NCI-H1930 (cell line): ENCODE measurements around the gene CEP68.
A peak's percentile ranks its signal among the peaks of the same experiment; 100 is the strongest.
"Not testable (repeated sequence)": the region's sequence is repeated elsewhere in the genome, so short reads cannot be mapped to it uniquely, and the experiment has no call there.

Source experiments
- DNase-seq, 2 experiments: peaks; one replicate each; lab custom pipeline; 2025; lab: John Stamatoyannopoulos, UW

Gene CEP68

DNA sequence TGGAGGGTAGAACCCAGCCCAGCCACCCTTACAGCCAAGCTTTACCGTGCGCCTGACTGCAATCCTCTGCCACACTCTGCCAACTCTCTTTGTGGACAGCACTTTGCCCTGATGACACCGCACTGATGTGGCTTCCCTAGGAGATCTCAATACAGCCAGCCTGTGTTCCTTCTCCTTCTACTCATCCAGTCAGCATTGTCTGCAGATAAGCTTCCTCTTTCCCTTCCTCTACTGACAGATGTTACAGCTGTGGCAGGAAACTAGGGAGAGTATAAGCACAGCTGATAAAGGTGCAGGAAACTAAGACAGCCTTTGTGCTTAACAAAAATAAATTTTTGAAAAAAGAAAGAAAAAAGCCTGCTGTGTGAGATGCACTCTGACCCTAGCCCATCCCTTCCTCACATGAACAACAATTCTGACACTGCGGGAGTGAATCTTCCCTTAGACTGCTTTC, 25.0 kb downstream of the CEP68 start:
- DNase-seq: no peak

DNA sequence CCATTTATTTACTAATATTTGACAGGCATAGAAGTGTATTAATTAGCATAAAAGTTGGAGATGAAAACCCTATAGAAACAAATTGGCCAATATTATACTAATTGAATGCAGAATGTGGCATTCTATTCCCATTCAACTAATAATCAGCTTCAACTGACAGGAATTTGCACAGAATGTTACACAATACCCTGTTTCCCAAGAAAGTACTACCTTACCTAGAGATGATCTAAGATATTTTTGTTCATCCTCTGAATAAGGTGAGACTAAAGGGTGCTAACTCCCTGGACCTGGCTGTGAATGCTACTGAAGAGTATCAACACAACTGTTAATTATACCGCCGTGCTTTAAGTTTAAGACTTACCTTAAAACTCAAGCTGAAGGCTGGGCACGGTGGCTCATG, 28.9 kb downstream of the CEP68 start:
- DNase-seq: no peak

DNA sequence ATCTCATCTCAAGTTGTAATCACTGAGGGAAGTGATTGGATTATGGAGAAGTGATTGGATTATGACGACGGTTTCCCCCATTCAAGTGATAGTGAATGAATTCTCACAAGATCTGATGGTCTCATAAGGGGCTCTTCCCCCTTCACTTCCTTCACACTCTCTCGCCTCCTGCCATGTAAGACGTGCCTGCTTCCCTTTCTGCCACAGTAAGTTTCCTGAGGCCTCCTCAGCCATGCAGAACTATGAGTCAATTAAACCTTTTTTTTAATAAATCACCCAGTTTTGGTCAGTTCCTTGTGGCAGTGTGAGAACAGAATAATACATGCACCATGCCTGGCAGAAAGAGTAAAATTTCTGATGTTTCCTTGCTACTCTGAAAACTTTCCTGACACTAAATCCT, 36.6 kb downstream of the CEP68 start:
- DNase-seq: no peak

DNA sequence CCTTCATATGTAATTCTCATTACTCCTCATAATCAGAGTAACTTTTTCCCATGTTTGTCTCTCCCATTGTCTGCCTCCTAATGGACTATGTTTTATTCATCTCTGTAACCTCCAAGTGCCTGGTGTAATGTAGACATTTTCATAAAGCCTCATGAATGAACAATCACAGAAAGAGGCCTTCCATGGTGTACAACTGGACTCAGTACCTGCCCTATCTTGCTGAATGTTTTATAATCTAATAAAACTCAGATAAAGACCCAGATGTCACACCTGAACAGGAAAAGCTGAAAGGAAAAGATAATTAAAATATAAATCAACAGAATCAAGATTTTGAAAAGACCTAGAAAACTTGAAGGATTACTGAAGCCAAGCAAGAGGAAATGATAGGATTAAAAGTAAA, 37.0 kb downstream of the CEP68 start:
- no peak for DNase-seq

DNA sequence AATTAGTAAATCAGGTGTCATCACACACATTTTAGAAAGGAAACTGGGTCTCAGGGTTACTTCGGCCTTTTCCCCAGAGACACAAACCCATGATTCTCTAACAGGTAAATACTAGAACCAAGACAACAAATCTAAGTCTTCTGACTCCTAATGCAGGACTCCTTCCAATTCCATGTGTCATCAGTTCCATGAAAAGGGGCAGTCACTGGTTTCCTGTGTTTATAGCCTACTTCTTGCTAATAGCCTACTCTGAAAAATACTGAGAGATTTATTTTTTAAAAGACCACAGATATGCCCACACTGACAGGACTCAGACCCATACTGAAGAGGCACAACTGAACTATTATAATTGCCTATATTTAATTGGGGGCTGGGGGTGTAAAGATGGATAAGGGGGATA, 40.7 kb downstream of the CEP68 start:
- no peak for DNase-seq

DNA sequence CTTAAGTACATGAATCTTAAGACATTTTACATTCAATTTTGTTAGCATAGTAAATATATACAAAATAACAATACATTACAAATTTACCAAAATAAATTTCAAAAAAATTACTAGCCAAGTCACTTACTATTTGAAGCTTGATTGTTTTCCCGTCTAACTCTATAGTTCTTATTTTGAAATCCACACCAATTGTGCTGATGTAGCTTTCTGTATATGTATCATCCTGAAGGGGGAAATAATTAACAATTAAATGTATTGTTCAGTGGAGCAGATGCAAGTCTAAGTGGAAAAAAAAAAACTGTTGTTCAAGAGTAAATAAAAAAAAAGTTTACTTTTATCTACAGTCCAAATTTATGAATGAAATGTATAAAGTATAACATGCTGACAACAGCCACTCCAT, 41.6 kb downstream of the CEP68 start:
- DNase-seq: no peak

DNA sequence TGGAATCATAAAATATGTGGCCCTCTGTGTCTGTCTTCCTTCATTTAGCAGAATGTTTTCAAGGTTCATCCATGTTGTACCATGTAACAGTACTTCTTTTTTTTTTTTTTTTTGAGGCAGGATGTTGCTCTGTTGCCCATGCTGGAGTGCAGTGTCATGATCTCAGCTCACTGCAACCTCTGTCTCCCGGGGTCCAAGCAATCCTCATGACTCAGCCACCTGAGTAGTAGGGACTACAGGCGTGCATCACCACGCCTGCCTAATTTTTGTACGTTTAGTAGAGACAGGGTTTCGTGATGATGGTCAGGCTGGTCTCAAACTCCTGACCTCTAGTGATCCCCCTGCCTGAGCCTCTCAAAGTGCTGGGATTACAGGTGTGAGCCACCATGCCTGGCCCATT, 42.5 kb downstream of the CEP68 start:
- no peak for DNase-seq

DNA sequence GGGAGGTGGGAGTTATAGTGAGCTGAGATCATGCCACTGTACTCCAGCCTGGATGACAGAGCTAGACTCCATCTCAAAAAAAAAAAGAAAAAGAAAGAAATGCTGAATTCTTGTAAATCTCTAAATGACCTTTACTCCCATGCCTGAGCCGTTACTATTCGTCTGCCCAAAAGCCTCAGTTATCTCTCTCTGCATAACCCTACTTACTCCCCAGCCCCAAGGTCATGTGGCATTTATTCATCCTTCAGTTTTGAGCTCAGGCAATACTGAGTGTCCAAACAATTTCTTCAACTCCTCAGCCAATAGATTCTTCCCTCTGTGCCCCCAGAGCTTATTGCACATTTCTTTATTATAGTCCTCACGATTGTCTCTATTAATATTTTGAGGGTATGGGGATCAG, 44.9 kb downstream of the CEP68 start:
- no peak for DNase-seq

DNA sequence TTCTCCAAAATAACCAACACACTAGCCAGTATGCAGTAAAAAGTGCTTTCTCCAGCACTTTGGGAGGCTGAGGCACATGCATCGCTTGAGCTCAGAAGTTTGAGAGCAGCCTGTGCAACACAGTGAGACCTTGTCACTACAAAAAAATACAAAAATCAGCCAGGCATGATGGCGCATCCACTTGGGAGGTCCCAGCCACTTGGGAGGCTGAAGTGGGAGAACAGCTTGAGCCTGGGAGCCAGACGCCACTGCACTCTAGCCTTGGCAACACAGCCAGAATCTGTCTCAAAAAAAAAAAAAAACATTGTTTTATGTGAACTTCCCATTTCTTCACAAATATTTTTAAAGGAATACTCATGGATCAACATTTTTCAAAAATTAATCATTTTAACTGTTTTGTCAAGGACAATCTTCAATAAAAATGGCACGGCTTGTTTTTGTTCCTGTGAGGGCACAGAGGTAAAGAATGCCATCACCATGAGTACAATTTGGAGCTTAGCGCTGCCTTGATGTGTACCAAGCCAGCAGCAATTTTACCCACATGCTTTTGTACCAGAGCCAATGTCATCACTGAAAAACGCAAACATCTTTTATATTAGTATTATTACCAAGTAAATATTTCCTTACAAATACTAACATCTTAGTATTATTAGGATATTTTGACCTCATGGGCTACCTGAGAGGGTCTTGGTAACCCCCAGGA, 46.9 kb downstream of the CEP68 start:
- DNase-seq: no peak

DNA sequence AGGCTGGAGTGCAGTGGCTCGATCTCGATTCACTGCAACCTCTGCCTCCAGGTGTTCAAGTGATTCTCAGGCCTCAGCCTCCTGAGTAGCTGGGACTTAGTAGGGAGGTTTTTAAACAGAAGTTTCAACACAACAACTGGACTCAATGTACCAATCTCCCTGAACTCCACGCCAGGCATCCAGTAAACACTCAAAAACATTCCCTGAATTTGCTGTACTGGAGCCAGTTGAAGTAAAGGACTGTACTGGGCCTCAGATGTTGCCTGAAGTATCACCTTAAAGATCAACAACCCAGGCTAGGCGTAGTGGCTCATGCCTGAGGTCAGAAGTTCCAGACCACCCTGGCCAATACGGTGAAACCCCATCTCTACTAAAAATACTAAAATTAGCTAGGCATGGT, 51.3 kb downstream of the CEP68 start:
- no peak for DNase-seq

DNA sequence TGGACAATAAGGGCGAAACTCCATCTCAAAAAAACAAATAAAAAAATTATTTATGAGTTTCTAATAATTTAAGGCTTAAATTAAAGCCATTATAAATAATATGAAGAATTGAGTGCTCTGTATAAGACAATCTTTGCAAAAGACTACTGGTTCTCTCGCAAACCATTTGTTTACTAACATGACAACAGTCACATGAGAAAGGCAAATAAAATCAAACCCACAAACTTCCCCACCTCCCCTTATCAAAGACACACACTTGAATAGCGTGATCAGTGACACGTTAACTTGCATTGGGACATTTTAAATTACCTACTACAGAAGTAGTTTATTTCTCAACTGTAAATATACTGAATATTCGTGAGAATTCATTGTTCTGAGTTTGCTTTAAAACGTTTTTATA, 52.6 kb downstream of the CEP68 start:
- no peak for DNase-seq

DNA sequence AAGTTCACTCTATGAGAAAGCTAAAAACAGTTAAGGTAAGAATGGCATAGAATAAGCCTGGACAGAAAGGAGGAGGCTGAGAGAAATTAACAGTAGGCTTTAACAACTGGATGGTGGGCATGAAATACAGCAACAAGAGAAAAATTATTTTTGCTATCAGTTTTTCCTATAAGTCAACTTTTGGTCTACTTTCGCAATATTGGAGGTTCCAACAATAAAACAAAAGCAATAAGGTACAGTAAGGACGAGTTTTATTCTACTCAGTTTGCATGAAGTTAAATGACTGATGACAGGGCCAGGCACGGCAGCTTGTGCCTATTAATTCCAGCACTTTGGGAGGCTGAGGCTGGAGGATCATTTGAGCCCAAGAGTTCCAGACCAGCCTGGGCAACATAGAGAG, 56.4 kb downstream of the CEP68 start:
- DNase-seq: no peak

DNA sequence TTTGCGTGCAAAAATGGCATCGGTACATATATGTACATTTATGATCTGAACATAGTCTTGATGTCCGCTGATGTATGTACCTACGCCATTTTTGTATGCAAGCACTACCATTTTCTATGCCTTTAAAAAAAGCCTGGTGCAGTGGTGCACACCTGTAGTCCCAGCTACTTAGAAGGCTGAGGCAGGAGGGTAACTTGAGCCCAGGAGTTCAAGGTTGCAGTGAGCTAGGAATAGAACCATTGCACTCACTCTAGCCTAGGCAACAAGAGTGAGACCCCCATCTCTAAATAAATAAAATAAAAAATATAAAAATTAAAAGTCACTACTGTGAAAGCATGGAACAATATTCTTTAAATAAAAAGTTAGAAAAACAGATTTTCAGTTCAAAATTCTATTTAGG, 57.0 kb downstream of the CEP68 start:
- no peak for DNase-seq

DNA sequence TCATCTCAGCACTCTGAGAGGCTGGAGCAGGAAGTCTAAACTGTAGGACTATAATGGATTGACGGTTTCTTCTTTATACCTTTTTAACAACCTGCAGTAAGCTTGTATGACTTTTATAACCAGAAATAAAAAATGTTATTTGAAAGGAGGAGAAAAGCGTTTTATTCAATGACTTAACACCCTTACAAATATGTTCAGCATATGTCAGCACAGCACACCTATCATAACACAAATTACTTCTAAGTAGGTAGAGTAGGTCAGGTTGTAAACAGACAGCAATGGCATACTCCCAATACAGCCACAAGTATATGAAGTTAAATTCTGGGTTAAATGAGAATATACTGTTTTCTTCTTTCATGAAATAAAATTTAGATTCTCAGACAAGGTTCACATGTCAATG, 57.6 kb downstream of the CEP68 start:
- DNase-seq: no peak

DNA sequence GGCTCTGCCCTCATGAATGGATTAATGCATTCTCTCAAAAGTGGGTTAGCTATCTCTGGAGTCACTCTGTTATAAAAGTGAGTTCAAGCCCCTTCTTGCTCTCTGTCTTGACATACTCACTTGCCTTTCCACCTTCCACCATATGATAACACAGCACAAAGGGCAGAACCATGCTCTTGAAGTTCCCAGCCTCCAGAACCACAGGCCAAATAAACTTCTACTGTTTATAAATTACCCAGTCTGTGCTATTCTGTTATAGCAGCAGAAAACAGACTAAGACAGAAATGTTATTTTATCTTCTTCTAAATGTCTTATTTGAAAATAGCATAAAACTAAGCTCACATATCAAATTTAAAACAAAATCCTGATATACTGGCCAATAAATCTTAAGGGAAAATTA, 58.7 kb downstream of the CEP68 start:
- no peak for DNase-seq

DNA sequence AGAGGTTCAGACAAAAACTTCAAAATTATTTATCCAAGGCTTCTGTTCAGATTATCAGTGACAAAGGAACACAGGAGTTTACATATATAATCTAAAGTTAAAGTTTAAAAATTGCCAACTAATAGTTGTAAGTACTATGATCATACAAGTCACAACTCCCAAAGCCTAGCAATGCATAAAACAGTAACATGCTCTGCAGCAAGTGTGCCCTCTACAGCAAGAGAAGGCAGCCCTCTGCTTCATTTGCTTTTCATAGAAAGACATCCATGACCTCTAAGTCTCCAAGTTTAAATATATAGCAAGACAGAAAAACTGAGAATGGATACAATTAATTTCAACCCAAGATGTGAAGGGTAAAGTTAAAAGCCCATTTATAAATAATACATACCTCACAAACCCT, 60.4 kb downstream of the CEP68 start:
- DNase-seq: no peak

DNA sequence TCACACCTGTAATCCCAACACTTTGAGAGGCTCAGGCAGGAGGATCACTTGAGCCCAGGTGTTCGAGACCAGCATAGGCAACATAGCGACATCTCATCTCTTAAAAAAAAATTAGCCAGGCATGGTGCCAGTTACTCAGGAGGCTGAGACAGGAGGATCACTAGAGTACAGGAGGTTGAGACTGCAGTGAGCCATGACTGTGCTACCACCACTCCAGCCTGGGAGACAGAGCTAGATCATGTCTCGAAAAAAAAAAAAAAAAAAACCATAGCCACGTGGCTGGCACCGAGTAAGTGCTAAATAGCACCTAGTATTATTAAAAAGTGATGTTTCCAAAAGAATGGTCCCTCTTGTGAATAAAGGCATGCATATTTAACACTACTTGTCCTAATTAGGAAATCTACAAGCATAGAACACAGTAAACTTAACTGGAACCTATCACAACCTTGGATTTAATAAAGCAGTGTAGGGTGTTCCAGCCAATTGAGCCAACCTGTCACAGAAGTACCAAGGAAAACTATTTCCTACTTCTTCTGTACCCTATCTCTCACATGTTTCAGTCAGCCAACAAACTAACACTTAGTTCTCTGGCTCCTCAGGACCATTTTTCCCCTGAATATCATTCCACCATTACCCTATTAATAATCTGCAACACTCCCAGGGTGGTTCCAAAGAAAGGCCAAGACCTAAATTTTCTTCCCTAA, 64.9 kb downstream of the CEP68 start:
- no peak for DNase-seq

DNA sequence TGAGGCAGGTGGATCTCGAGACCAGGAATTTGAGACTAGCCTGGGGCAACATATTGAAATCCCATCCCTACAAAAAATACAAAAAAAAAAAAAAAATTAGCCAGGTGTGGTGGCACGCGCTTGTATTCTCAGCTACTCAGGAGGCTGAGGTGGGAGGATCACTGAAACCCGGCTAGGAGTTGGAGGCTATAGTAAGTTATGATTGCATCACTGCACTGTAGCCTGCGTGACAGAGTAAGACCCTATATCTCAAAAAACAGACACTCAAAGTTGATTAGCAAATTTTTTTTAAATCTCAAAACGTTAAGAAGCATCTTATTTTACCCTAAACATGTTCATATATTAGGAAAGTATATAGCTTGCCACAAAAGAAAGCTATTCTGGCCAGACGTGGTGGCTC, 66.1 kb downstream of the CEP68 start:
- no peak for DNase-seq

DNA sequence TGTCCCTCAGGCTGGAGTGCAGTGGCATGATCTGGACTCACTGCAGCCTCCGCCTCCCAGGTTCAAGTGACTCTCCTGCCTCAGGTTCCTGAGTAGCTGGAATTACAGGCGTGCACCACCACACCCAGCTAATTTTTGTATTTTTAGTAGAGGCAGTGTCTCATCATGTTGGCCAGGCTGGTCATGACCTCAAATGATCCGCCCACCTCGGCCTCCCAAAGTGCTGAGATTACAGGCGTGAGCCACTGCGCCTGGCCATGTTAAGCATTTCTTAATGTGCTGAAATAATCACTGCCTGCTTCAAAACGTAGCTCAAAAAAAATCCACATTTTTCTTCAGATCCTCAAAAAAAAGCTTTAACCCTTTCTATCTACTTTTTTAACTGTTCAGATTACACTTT, 69.2 kb downstream of the CEP68 start:
- not testable (repeated sequence) for DNase-seq

DNA sequence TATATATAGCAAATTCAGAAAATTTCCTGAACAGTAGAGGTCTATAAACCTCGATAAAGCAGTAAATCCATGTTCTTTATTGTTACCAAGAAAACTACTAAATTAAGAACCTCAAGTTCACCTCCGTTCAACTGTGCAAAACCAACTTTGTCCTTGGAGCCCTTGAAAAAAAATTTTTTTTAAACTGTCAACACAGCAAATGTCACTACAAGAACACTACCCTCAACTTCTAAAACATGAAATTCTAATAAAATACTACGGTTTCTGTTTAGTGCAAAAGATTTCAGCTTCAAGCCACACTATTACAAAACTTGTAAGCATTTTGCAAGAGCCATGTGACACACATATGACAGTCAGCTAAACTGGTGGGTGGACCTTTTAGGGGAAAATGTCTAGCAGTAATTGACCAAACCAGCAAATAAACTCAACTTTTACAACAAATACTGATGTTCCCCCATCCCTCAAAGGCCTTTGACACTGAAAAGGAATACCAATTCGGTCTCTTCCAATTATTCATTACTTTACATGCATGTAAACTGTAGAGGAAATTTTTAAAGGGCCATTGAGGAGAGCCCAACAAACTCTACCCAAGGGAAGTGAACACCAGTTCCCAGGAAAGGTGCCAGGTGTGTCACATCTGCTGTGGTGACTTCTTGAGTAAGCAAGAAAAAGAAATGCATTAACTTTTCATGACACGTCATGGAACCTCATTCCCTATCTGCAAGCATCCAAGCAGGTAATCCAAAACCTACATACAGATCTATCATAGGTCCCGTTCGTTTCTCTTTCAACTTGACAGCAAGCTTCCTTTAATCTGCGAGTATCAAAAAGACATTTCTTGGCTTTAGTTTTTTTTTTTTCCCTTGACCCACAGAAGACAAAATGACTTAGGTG, 72.3 kb downstream of the CEP68 start:
- DNase-seq: no peak

DNA sequence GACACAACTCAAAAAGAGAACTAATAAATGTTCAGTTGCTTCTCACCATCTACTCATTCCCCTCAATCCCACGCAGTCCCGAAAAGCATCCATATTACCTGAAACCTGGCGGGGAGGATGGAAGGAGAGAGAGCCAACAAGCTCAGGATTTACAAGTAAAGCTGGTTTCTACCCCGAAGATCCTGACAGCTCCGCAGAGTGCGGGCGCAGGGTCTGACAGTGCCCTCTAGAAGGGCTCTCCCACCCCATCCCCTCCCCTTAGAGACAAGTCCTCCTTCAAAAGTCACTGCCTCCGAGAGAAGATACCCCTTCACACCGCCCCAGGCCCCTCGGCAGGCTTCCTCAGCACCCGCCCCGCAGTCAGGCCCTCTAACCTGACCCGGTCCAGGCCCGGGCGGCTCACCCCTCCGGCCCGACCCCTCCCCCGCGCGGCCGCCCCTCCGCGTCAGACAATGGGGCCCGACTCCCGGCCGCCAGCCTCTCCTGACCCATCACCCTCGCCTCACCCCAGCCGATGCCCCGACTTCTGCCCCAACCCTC, 73.1 kb downstream of the CEP68 start:
- no peak for DNase-seq

DNA sequence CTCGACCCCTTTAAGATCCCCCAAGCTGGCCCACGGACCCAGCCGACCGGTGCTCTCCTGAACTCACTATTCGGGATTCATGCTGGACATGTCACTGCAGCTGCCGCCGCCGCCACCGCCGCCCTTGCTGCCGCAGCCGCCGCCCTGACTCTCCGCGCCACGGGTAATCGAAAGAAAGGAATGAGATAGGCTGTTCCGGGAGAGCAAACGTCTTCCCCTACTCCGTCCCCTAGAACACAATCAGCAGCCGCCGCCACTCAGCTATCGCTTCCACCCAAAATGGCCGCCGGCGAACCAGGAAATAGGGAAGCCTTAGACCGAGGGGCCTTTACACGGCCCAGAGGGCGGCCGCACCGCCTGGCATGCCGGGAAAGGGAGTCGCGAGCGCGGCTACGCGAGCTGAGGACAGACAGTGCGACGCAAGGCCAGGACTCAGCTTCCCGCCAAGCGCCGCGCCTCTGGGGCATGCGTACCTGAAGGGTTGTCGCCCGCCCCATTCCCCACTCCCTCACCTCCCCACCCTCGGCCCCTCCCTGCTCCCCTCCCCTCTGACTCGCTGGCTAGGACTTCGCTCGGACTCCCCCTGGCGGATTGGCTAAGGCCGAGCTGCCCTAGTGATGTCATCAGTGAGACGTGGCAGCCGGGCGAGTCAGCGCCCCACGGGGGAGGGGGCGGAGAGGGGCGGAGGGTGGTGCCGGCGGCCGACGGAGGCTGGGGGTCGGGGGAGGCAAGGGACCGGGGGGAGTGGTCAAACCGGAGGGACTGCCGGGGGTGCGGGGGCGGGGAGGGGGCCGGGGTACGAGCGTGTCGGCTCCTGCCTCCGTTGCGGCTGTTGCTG, 73.8 kb downstream of the CEP68 start, which contains the start of gene RAB1A:
Gene RAB1A, minus strand, starts transcription at position 281 of the 838 bp plus-strand sequence. Its CDS starts 191 bp downstream, at position 90.
- peak; percentile 98 for DNase-seq
